Thoracic aorta (tissue), 2 donors: Measurements from ENCODE around the gene TNFSF4. TPM values are rescaled to one million over a fixed set of nuclear protein-coding genes. Genes with fewer than 3 reads are reported as not detected.

Source experiments
- ATAC-seq: fragments of 150-250 bp; one replicate; pipeline ENCODE4 v1.8.0; 2017; ENCODE audit warnings: low read depth; ENCODE audit not compliant: insufficient number of reproducible peaks, low FRiP score
- DNase-seq: peaks from one replicate; pipeline ENCODE4 v3.0.0-alpha.2; 2020; ENCODE audit warnings: low spot score
- H3K27ac ChIP-seq, 2 donors: fragments of 200-600 bp; sonication (generic); 1 replicate in 1 of 2; 2 replicates in 1 of 2; pipeline ENCODE4 v1.5.1; 2016; ENCODE audit warnings: mild to moderate bottlenecking in 2 of 2, moderate library complexity in 2 of 2
- H3K27me3 ChIP-seq: fragments of 200-600 bp; sonication (generic); replicated peaks from 2 replicates; pipeline ENCODE4 v1.6.0; 2016; ENCODE audit warnings: mild to moderate bottlenecking; ENCODE audit not compliant: insufficient read depth
- H3K36me3 ChIP-seq: fragments of 200-600 bp; sonication (generic); one replicate; pipeline ENCODE4 v1.5.1; 2016
- H3K4me1 ChIP-seq, 2 donors: fragments of 200-600 bp; sonication (generic); 1 replicate in 1 of 2; 2 replicates in 1 of 2; pipeline versions ENCODE4 v1.5.1 to v1.6.0; 2016; ENCODE audit warnings: low read depth in 2 of 2, mild to moderate bottlenecking in 1 of 2; ENCODE audit not compliant: control insufficient read depth in 1 of 2
- H3K4me3 ChIP-seq: fragments of 200-600 bp; sonication (generic); 2 replicates; pipeline ENCODE4 v1.5.1; 2016; ENCODE audit warnings: mild to moderate bottlenecking
- H3K9me3 ChIP-seq: fragments of 200-600 bp; sonication (generic); 2 replicates; pipeline ENCODE4 v1.5.1; 2016
- total RNA-seq, 2 donors: library from RNA; depleted of rRNA; stranded (reverse); fragments of >200 nt; gene quantifications; one replicate each; pipeline versions ENCODE4 v1.1.0 to v1.2.3, GENCODE V29; 2016
- TF ChIP-seq, protein P1 (sequence below): fragments of 200-600 bp; sonication (generic); IDR thresholded peaks from one replicate; pipeline ENCODE4 v1.5.1; 2019; ENCODE audit warnings: antibody characterized with exemption

TNFSF4 gene
- total RNA-seq, 2 donors from 2014 or later, result 0.71 to 5.4 TPM

DNA sequence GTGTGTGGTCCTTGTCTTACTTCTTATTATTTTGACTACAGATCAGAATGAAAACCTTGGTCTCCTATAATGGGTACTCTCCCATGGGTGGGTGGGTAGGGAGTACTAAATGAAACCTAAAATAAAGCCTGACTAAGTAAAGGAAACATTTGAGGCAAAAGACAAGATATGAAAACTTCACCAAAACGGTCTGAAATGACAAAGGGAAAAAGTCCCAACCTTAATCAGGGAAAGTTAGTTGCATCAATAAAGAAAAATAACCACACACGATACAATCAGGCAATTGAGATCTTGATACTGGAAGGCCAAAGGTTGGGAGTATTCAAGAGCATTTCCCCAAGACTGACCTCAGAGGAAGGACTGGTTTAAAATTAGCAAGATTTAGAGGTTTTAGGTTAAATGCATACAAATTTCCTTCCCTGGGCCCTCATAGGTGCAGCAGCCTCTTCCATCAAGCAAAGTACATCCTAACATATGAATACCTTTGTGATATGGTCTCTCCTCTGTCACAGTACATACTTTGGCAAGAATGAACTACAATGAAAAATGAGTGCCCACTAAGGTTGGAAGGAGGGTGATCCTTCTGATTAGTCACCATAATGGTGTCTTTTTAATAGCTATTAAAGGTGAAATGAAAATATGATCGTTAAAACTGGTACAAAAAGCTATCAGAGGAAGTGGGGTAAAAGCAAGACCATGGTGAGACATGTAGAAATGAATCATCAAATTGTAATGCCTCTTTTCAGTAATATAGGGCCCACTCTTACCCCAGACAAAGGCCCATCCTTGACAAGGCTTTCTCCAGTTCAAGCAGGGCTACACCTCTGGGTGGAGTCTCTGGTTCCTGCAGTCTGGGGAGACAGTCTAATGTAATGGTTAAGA lies 15.3 kb upstream of the TNFSF4 start:
- no peak overlapping the region for H3K27ac ChIP-seq
- TF ChIP-seq, protein P1, sequence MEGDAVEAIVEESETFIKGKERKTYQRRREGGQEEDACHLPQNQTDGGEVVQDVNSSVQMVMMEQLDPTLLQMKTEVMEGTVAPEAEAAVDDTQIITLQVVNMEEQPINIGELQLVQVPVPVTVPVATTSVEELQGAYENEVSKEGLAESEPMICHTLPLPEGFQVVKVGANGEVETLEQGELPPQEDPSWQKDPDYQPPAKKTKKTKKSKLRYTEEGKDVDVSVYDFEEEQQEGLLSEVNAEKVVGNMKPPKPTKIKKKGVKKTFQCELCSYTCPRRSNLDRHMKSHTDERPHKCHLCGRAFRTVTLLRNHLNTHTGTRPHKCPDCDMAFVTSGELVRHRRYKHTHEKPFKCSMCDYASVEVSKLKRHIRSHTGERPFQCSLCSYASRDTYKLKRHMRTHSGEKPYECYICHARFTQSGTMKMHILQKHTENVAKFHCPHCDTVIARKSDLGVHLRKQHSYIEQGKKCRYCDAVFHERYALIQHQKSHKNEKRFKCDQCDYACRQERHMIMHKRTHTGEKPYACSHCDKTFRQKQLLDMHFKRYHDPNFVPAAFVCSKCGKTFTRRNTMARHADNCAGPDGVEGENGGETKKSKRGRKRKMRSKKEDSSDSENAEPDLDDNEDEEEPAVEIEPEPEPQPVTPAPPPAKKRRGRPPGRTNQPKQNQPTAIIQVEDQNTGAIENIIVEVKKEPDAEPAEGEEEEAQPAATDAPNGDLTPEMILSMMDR, result no peak
- H3K9me3 ChIP-seq, result no peaks in the 10 kb centered on the region
- DNase-seq, result no peak
- no peaks in the 10 kb centered on the region for H3K36me3 ChIP-seq
- ATAC-seq, result no peak
- no peaks in the 10 kb centered on the region for H3K27me3 ChIP-seq
- H3K4me1 ChIP-seq, result no peaks in the 10 kb centered on the region
- no peak overlapping the region for H3K4me3 ChIP-seq

DNA sequence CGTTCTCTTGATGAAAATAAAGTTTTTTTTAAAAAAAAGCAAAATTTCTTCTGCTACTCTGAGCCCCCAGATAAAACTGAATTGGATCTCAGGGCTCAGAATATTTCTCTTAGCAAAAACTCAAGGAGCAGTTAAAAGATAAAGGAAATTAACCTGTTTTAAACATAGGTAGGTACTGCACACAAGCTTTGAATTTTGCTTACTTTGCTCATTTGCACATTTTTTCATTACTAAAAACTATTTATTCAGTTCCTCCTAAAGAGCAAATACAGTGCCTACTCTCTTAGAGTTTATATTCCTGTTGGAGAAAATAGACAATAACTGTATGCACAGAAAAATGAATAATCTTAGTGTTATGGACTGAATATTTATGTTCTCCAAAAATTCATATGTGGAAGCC lies 13.0 kb upstream of the TNFSF4 start:
- Histone ChIP-seq H3K36me3 (no peaks in the 10 kb centered on the region), H3K9me3 (no peaks in the 10 kb centered on the region), H3K27ac (no peak overlapping the region), H3K4me1 (no peaks in the 10 kb centered on the region), H3K4me3 (no peak overlapping the region), H3K27me3 (no peaks in the 10 kb centered on the region)
- ATAC-seq, result no peak
- no peak for DNase-seq
- TF ChIP-seq, protein P1, result no peak

DNA sequence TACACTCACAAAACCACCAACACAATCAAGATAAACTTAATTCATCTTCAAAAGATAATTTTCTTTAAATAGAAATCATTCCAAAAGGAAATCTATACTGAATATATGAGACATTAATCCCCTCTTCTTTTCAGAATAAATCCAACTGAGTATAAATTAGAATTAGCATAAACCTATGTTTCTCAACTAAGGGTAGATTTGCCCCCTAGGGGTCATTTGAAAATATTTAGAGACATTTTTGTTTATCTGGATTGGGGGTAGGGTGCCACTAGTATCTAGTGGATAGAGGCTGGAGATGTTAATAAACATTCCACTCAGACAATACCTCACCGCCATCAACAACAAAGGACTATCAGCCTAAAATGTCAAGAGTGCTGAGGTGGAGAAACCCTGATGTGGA lies 6.5 kb upstream of the TNFSF4 start:
- Histone ChIP-seq H3K4me3 (no peak overlapping the region), H3K27ac (no peak overlapping the region), H3K36me3 (no peaks in the 10 kb centered on the region), H3K9me3 (no peaks in the 10 kb centered on the region), H3K4me1 (no peaks in the 10 kb centered on the region), H3K27me3 (no peaks in the 10 kb centered on the region)
- TF ChIP-seq, protein P1, result no peak
- no peak for ATAC-seq
- no peak for DNase-seq

DNA sequence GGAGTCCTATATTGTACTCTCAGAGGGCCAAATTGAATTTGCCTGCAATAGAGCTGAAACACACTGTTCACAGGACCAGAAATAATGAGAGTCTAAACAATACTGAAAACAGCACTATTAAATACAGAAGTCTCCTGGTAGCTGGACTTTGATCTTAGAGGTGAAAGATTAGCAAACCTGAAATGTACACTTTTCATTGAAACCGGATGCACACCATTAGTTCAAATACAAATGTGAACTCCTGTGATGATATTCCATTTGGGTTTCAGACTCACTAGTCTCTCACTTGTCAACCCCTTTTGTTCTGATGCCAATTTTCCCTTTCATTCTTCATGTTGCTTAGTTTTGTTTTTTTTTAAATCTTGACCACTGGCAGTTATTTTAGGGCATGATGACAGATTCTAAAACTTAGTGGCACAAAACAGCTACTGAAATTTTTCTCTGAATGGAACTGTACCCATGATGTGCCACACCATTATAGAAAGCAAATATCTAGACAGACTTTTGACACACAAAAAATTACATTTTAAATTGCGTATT lies 5.9 kb upstream of the TNFSF4 start:
- Histone ChIP-seq H3K27me3 (no peaks in the 10 kb centered on the region), H3K9me3 (no peaks in the 10 kb centered on the region), H3K4me3 (no peak overlapping the region), H3K27ac (no peak overlapping the region), H3K36me3 (no peaks in the 10 kb centered on the region), H3K4me1 (peaks cover 0 to 2% of the 10 kb centered on the region in 2 donors)
- TF ChIP-seq, protein P1, result no peak
- no peak for DNase-seq
- no peak for ATAC-seq

DNA sequence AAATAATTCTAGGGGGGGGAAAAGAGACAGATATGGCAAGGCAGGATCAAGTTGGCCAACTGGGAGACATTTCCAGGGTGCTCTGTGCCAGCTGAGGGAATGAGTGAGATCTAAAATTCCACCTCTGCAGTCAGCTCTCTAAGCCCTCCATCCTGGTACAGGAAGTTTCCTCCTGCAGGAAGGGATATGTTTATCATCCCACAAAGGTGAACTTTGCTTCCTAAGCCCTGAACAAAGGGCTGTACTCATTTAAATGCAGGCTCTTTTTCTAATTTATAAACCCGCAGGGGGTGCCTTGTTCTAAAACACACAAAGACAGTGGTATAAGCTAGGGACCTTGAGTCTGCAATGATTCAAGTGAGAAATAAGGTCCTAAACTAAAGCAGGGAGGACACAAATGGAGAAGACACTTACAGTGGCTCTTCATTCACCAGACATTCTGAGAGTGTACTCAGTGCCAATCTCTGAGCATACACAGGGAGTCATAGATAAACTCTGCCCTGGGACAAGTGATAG lies 3.6 kb upstream of the TNFSF4 start:
- DNase-seq (no peak), ATAC-seq (no peak)
- Histone ChIP-seq H3K4me3 (no peak overlapping the region), H3K27ac (no peak overlapping the region), H3K9me3 (no peaks in the 10 kb centered on the region), H3K36me3 (no peaks in the 10 kb centered on the region), H3K4me1 (peaks cover 9 to 19% of the 10 kb centered on the region in 2 donors), H3K27me3 (no peaks in the 10 kb centered on the region)
- TF ChIP-seq, protein P1, result no peak
